ENCODE data around the gene PSMB1.
A peak's percentile ranks its signal among the peaks of the same experiment; 100 is the strongest.

The PSMB1 gene

DNA sequence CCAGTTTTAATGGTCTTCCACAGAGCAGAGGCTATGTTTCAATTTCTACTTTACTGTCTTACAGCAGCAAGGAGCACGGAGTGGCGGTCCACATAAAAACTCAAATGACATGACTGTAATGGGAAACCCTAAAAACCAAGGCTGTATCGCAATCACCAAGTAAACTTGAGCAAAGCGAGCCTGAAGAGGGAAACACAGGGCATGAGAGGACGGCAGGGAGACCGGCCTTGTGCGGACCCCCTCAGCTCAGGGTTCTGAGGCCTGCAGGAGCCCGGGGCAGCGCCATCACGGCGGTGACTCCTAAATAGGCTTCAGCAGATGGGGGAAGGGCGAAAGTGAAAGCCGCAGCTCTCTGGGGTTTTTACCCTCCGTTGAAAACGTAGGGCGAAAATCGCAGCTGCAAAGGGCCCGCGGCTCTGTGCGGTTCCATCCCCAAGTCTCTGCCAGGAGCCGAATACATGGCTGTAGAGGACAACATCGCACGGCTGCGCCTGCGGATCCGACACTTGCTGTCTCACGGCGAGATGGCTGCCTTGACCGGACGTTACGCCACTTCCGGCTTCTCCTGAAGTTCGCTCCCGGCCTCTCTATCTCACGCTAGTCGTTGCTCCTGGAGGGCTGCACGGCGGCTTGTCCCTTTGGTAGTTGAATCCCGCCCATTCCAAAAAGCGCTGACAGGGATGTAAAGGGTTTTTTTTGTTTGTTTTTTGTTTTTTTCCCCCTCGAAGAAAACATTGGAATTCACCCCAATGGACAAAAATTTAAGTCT, at the start of gene PSMB1:
Gene PSMB1 (minus strand): TSS at position 543 of the 769 bp plus-strand sequence. CDS start 65 bp downstream, at position 478.
- no peaks in the 10 kb centered on the region for H3K27me3 Mint-ChIP-seq
- no peak within 1 kb of the TSS for H3K27ac Mint-ChIP-seq (ENCODE audit: low read depth)
- H3K36me3 Mint-ChIP-seq (ENCODE audit: insufficient read depth), result peaks cover 24% of the 10 kb centered on the region
- peaks cover 38% of the 10 kb centered on the region for H3K4me1 Mint-ChIP-seq
- H3K4me3 Mint-ChIP-seq, result no peak within 1 kb of the TSS
- no peaks in the 10 kb centered on the region for H3K9me3 Mint-ChIP-seq
- DNase-seq (ENCODE audit: low spot score in 2 of 2) (peak; percentile 57 to 59), ATAC-seq (replicated peaks; ENCODE audit: extremely low read depth, poor library complexity, severe bottlenecking) (peak; percentile 21)

DNA sequence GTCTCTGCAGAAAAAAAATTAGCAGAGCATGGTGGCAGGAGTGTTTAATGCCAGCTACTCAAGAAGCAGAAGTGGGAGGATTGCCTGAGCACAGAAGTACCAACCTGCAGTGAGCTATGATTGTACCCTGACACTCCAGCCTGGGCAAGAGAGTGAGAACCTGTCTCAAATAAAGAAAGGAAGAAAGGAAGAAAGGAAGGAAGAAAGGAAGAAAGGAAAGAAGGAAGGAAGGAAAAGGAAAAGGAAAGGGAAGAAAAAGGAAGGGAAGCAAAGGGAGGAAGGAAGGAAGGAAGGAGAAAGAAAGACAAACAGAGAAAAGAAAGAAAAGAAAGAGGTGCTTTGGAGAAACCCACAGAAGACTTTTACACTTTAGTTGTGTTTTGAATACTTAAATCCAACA, 44.2 kb upstream of the PSMB1 start:
- Mint-ChIP-seq H3K36me3 (ENCODE audit: insufficient read depth) (no peaks in the 10 kb centered on the region), H3K4me1 (no peaks in the 10 kb centered on the region), H3K27me3 (peaks cover 35% of the 10 kb centered on the region), H3K27ac (ENCODE audit: low read depth) (no peak overlapping the region), H3K9me3 (peaks cover 4% of the 10 kb centered on the region), H3K4me3 (no peak overlapping the region)
- DNase-seq (ENCODE audit: low spot score in 2 of 2) (no peak), ATAC-seq (replicated peaks; ENCODE audit: extremely low read depth, poor library complexity, severe bottlenecking) (no peak)

DNA sequence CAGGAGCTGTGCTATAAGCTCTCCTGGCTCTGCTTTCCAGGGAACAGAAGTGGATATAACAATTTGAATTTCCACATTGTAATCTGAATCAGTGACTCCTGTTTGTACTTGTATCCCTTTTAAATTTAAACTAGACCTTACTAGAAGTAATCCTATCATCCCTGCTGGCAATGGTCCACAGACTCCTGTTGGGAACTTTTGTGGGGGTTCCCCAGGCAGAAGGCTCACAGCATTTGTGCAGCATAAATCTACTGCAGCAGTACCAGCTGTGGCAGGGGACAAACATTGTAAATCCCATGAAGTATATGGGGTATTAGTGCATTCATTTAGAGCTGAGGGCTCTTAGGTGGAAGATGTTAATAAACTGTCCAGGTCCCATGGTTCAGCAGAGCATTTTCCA, 43.3 kb upstream of the PSMB1 start:
- Mint-ChIP-seq H3K4me3 (no peak overlapping the region), H3K9me3 (peaks cover 12% of the 10 kb centered on the region), H3K27me3 (peaks cover 43% of the 10 kb centered on the region), H3K36me3 (ENCODE audit: insufficient read depth) (no peaks in the 10 kb centered on the region), H3K4me1 (no peaks in the 10 kb centered on the region), H3K27ac (ENCODE audit: low read depth) (no peak overlapping the region)
- DNase-seq (ENCODE audit: low spot score in 2 of 2) (no peak), ATAC-seq (replicated peaks; ENCODE audit: extremely low read depth, poor library complexity, severe bottlenecking) (no peak)

DNA sequence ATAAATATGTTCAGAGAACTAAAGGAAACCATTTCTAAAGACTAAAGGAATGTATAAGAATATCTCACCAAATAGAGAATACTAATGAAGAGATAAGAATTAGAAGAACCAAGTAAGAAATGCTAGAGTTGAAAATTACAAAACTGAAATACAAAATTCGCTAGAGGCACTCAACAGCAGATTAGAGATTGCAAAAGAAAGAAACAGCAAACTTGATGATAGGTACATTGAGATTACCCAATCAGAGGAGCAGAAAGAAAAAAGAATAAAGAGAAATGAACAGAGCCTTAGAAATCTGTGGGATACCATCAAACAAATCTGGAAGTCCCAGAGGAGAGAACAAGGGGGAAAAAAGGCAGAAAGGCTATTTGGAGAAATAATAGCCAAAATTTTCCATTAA, 37.6 kb upstream of the PSMB1 start:
- H3K36me3 Mint-ChIP-seq (ENCODE audit: insufficient read depth), result no peaks in the 10 kb centered on the region
- DNase-seq (ENCODE audit: low spot score in 2 of 2) (no peak), ATAC-seq (replicated peaks; ENCODE audit: extremely low read depth, poor library complexity, severe bottlenecking) (no peak)
- no peak overlapping the region for H3K4me3 Mint-ChIP-seq
- H3K4me1 Mint-ChIP-seq, result no peaks in the 10 kb centered on the region
- peaks cover 58% of the 10 kb centered on the region for H3K27me3 Mint-ChIP-seq
- H3K27ac Mint-ChIP-seq (ENCODE audit: low read depth), result no peak overlapping the region
- peaks cover 24% of the 10 kb centered on the region for H3K9me3 Mint-ChIP-seq

DNA sequence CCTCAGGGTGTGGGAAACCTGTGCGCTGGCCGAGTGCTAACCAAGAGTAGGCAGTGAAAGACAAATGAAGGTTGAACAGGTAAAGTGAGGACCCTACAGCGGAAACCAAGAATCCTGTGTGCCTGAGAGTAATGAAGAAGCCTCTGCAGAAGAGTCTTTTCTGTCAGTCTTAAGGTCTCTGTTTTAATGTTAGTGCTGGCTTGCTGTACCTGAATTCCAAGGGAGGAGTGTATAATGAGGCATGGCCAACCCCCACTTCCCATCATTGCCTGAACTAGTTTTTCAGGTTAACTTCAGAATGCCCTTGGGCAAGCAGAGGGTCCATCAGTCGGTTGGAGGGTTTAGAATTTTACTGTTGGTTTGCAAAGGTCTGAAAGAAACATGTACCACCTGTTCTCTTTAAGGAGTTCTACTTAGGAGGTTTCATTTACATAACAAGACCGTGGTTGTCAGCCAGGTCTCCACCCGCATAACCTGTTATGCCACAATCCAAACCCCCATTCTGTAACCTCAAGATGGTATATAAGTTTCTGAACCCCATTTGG, 31.9 kb upstream of the PSMB1 start:
- DNase-seq (ENCODE audit: low spot score in 2 of 2) (no peak), ATAC-seq (replicated peaks; ENCODE audit: extremely low read depth, poor library complexity, severe bottlenecking) (peak; percentile 0)
- Mint-ChIP-seq H3K27me3 (peaks cover 8% of the 10 kb centered on the region), H3K27ac (ENCODE audit: low read depth) (peak overlapping the region; percentile 89), H3K36me3 (ENCODE audit: insufficient read depth) (peaks cover 40% of the 10 kb centered on the region), H3K9me3 (no peaks in the 10 kb centered on the region), H3K4me1 (peaks cover 40% of the 10 kb centered on the region), H3K4me3 (peak overlapping the region; percentile 97)

DNA sequence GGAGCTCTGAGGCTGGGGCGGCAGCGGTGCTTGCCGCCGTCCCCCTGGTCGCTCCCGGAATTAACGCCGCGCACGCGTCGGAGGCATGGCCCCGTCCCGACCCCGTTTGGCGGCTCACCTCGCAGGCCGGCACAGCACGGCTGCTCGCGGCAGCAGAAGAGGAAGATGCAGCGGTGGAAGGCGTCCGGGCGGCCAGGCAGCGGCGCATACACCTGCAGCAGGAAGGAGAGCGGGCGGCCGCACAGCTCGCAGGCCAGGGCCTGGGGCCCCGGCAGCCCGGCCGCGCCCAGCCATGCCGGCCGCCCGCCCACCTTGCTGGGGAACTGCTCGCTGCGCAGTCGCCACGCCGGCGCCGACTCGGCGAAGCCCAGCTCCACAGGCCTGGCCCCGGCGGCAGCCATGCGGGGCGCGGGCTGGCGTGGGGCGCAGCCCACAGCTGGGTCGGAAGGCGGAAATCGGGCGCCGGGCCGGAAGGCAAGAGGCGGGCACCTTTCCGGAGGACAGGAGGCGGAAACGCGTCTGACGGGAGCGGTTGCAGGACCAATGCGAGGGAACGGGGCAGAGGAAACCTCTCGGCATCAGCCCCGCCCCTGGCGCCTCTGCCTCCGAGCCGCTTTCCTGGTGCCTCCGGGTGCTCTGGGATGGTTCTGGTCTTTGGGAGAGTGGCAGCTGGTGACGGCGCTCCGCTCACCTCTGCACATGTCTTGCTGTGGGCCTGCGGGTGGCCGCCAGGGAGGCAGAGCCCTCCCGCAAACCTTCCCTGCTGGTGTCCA, 31.3 kb upstream of the PSMB1 start, which contains the start of gene PDCD2:
Gene PDCD2 (minus strand): TSS at position 457 of the 773 bp plus-strand sequence. CDS start 56 bp downstream, at position 401.
- Mint-ChIP-seq H3K9me3 (no peaks in the 10 kb centered on the region), H3K36me3 (ENCODE audit: insufficient read depth) (peaks cover 44% of the 10 kb centered on the region), H3K4me1 (peaks cover 44% of the 10 kb centered on the region), H3K27ac (ENCODE audit: low read depth) (peak within 1 kb of the TSS; percentile 89), H3K4me3 (peak within 1 kb of the TSS; percentile 97), H3K27me3 (peaks cover 1% of the 10 kb centered on the region)
- ATAC-seq (replicated peaks; ENCODE audit: extremely low read depth, poor library complexity, severe bottlenecking) (peak; percentile 96), DNase-seq (ENCODE audit: low spot score in 2 of 2) (peak; percentile 83 to 84)

DNA sequence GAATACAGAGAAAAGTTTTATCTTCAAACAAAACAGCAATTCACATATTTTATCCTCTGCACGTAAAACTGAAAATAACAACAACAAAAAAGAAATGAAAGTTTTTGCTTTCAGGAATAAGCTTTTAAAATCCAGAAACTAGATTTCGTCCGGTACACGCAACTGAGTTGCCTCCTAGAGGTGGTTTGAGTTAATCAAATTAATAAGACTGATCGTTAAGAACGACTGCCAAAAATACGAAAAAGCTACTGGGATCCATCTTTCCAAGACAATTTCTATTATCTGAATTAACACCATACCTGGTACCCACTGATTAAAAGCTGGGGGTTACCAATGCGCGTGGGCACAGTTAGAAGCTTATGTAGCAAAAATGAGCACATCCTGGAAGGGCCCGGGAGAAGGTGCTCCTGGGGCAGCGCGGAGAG, 30.7 kb upstream of the PSMB1 start:
- DNase-seq (ENCODE audit: low spot score in 2 of 2) (no peak), ATAC-seq (replicated peaks; ENCODE audit: extremely low read depth, poor library complexity, severe bottlenecking) (peak; percentile 19)
- H3K27me3 Mint-ChIP-seq, result no peaks in the 10 kb centered on the region
- peak overlapping the region; percentile 89 for H3K27ac Mint-ChIP-seq (ENCODE audit: low read depth)
- peaks cover 50% of the 10 kb centered on the region for H3K36me3 Mint-ChIP-seq (ENCODE audit: insufficient read depth)
- peaks cover 49% of the 10 kb centered on the region for H3K4me1 Mint-ChIP-seq
- H3K9me3 Mint-ChIP-seq, result no peaks in the 10 kb centered on the region
- peak overlapping the region; percentile 97 for H3K4me3 Mint-ChIP-seq

DNA sequence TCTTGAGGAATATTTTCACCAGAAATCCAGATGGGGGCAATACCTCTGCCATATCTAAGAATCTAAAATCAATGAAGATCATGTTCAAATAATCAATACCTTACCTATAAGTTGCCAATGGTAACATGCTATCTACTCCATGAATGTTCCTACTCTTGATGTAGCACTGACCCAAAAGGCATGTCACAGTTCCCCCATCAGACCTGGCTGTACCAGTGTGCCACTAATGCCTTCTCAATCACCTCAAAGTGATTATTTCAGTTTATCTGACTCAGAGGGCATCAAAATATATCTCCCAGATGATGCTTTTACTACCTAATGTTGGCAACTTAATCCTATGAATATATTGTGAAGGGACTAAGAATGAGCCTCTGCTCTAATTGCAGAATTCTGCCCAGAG, 25.8 kb upstream of the PSMB1 start:
- Mint-ChIP-seq H3K4me1 (peaks cover 38% of the 10 kb centered on the region), H3K27ac (ENCODE audit: low read depth) (no peak overlapping the region), H3K36me3 (ENCODE audit: insufficient read depth) (peaks cover 55% of the 10 kb centered on the region), H3K9me3 (no peaks in the 10 kb centered on the region), H3K27me3 (no peaks in the 10 kb centered on the region), H3K4me3 (no peak overlapping the region)
- DNase-seq (ENCODE audit: low spot score in 2 of 2) (no peak), ATAC-seq (replicated peaks; ENCODE audit: extremely low read depth, poor library complexity, severe bottlenecking) (no peak)

DNA sequence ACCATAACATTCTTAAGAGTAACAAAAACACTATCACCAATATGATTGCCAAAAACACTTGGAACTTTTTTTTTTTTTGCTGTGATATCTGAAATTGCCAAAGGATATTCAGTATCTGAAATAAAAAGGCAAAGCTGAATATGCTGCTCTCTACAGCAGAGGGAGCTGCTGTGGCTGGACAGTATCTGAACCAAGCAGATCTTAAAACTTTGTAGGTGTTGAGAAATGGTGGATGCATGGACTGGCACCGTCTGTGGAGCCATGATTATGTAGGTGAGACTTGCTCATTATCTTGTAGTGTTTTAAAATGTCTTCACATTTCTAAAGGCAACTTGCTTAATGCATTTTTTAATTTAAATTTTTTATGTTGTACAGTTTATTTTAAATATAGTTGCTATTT, 22.1 kb upstream of the PSMB1 start:
- ATAC-seq (replicated peaks; ENCODE audit: extremely low read depth, poor library complexity, severe bottlenecking) (no peak), DNase-seq (ENCODE audit: low spot score in 2 of 2) (no peak)
- H3K4me1 Mint-ChIP-seq, result peaks cover 11% of the 10 kb centered on the region
- H3K4me3 Mint-ChIP-seq, result no peak overlapping the region
- H3K27me3 Mint-ChIP-seq, result no peaks in the 10 kb centered on the region
- no peaks in the 10 kb centered on the region for H3K9me3 Mint-ChIP-seq
- no peak overlapping the region for H3K27ac Mint-ChIP-seq (ENCODE audit: low read depth)
- H3K36me3 Mint-ChIP-seq (ENCODE audit: insufficient read depth), result peaks cover 41% of the 10 kb centered on the region

DNA sequence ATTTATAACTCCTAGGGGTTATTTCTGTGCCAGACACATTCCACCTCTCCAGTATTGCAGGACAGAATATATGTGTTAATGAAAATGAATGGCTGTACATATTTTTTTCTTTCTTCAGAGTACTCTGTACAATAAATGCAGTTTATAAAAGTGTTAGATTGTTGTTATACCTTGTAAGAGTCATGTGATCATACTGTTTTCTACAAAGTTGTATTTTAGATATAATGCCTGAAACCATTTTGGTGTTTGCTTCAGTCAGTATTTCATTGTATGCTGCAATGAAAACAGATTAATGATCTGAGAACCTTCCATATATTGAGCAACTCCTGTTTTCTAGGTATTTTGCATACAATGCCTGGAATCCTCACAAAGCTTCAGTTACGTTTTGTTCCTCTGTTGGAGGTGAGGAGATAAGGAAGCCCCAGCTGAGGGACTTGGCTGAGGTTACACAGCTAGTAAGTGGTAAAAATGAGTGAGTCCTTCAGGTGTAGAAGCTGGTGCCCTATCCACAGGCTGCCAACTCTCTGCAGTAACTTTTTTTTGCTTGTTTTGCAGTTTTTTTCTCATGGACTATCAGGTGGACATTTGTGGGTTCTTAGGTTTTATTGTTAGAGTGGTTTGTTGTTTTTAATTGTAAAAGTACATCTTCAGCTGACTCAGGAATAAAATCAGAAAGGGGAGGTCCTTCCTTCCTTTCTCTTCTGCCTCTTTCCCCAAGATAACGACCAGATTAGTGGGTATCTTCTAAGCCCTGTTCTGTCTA, 19.8 kb upstream of the PSMB1 start:
- Mint-ChIP-seq H3K27ac (ENCODE audit: low read depth) (no peak overlapping the region), H3K36me3 (ENCODE audit: insufficient read depth) (peaks cover 49% of the 10 kb centered on the region), H3K4me1 (no peaks in the 10 kb centered on the region), H3K4me3 (no peak overlapping the region), H3K9me3 (no peaks in the 10 kb centered on the region), H3K27me3 (no peaks in the 10 kb centered on the region)
- ATAC-seq (replicated peaks; ENCODE audit: extremely low read depth, poor library complexity, severe bottlenecking) (no peak), DNase-seq (ENCODE audit: low spot score in 2 of 2) (no peak)

DNA sequence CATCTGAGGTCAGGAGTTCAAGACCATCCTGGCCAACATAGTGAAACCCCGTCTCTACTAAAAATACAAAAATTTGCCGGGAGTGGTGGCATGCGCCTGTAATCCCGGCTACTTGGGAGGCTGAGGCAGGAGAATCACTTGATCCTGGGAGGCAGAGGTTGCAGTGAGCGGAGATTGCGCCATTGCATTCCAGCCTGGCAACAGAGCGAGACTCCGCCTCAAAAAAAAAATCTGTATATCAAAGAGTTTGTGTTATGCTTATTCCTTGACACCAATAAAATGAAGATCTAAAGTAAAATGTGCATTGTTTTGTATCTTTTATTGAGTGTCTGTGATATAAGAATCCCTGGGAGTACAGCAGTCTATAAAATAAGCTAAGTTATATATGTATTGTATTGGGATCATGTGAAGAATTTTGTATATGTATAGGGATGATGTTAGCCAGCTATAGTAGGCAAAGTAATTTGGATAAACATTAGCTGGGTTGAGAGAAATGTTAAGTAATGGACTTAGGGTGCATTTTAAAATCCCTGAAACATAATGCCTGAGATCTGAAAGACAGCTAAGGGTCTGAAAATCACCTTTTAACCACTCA, 11.9 kb upstream of the PSMB1 start:
- Mint-ChIP-seq H3K27me3 (no peaks in the 10 kb centered on the region), H3K36me3 (ENCODE audit: insufficient read depth) (peaks cover 60% of the 10 kb centered on the region), H3K27ac (ENCODE audit: low read depth) (no peak overlapping the region), H3K4me3 (no peak overlapping the region), H3K9me3 (no peaks in the 10 kb centered on the region), H3K4me1 (peaks cover 27% of the 10 kb centered on the region)
- ATAC-seq (replicated peaks; ENCODE audit: extremely low read depth, poor library complexity, severe bottlenecking), result no peak
- no peak for DNase-seq (ENCODE audit: low spot score in 2 of 2)

DNA sequence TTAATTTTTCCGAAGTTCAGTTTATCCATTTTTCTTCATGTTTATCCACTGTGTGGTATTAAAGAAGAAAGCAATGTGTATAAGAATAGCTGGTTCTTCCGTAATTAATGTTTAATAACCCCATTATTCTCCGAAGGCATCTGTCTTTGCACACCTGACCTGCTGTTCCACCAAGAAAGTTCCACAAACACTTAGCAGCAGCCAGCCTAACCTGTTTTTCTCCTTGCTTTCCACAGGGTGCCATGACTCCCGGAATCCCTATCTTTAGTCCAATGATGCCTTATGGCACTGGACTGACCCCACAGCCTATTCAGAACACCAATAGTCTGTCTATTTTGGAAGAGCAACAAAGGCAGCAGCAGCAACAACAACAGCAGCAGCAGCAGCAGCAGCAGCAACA, 8.4 kb upstream of the PSMB1 start:
- Mint-ChIP-seq H3K36me3 (ENCODE audit: insufficient read depth) (peaks cover 47% of the 10 kb centered on the region), H3K27ac (ENCODE audit: low read depth) (peak overlapping the region; percentile 25), H3K9me3 (no peaks in the 10 kb centered on the region), H3K4me1 (peaks cover 57% of the 10 kb centered on the region), H3K4me3 (no peak overlapping the region), H3K27me3 (no peaks in the 10 kb centered on the region)
- DNase-seq (ENCODE audit: low spot score in 2 of 2), result no peak
- ATAC-seq (replicated peaks; ENCODE audit: extremely low read depth, poor library complexity, severe bottlenecking), result no peak

All from central memory CD8-positive, alpha-beta T cell (primary cell).